GM19193 (cell line): ENCODE results near the gene REELD1.

Source experiments
- POLR2A ChIP-seq: IDR thresholded peaks from 4 replicates; pipeline ENCODE4 v1.6.1; 2011; ENCODE audit not compliant: insufficient read depth, insufficient read length; ENCODE audit errors: extremely low read depth

Gene REELD1

GRCh38 chr4:146275370-146275769 lies 61.0 kb downstream of the REELD1 start:
- no peak for TF ChIP-seq POLR2A

DNA sequence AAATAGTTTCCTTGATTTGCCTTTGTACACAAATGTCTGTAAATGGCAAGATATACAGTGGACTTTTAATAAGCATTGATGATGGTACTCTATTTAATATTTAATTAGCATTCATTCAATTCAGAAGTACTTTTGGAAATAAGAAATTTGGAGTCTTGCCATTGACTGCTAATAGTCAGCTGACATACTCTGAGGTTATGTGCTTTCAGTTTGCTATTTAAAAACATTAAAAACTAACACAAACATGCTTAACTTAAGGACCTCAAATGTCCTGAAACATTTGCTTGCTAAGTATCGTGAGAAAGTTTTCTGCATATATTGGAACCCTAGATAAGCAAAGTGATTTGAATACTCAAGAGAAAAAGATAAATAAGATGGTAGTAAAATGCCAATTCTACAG lies 64.6 kb downstream of the REELD1 start:
- TF ChIP-seq POLR2A: no peak
